ENCODE measurements around the gene KRTAP22-1. TPM values are rescaled to one million over a fixed set of nuclear protein-coding genes. Genes with fewer than 3 reads are reported as not detected.

KRTAP22-1 gene
- total and polyA plus RNA-seq, 7 donors, result not detected

- no peak for TF ChIP-seq CTCF (IDR thresholded peaks at IDR 0.05)
Measured at GRCh38 chr21:30598802-30599201, 2.1 kb upstream of the KRTAP22-1 start, which contains the start of gene KRTAP6-2. Gene KRTAP6-2, minus strand, starts transcription at chr21:30598902. Its CDS starts 28 bp downstream, at chr21:30598874.

GRCh38 chr21:30605968-30606367 is 5.1 kb downstream of the KRTAP22-1 start:
- 83 to 87% (median 86%) methylated on average over 2 of the region's 2 CpGs for WGBS, 3 donors
- Histone ChIP-seq H3K4me1 (no peaks in the 10 kb centered on the region), H3K27me3 (ENCODE audit: insufficient read depth in 3 of 3, low read length in 2 of 3) (no peaks in the 10 kb centered on the region), H3K9me3 (no peaks in the 10 kb centered on the region), H3K27ac (no peak overlapping the region), H3K4me3 (no peak overlapping the region), H3K36me3 (ENCODE audit: insufficient read depth in 1 of 2, low read depth in 1 of 2) (no peaks in the 10 kb centered on the region)
- DNase-seq (no peak), ATAC-seq (no peak)
- intact Hi-C loops (cut with DNase I), result no loop called here
- TF ChIP-seq CTCF (IDR thresholded peaks at IDR 0.05), result no peak

More at GRCh38 chr21:30598802-30599201, 2.1 kb upstream of the KRTAP22-1 start, which contains the start of gene KRTAP6-2:
- WGBS, 3 donors, result 93 to 95% (median 95%) methylated on average over 6 of the region's 6 CpGs
- intact Hi-C loops (cut with DNase I), result no loop called here
- Histone ChIP-seq H3K27ac (no peak within 1 kb of the TSS), H3K4me3 (no peak within 1 kb of the TSS), H3K9me3 (no peaks in the 10 kb centered on the region), H3K36me3 (ENCODE audit: insufficient read depth in 1 of 2, low read depth in 1 of 2) (no peaks in the 10 kb centered on the region), H3K27me3 (ENCODE audit: insufficient read depth in 3 of 3, low read length in 2 of 3) (no peaks in the 10 kb centered on the region), H3K4me1 (no peaks in the 10 kb centered on the region)
- DNase-seq, result no peak
- ATAC-seq, result no peak

GRCh38 chr21:30612132-30612531 is 11.2 kb downstream of the KRTAP22-1 start:
- intact Hi-C loops (cut with DNase I), result no loop called here

GRCh38 chr21:30613836-30614235 is 12.9 kb downstream of the KRTAP22-1 start, which contains the start of gene KRTAP6-1:
Gene KRTAP6-1, minus strand, starts transcription at chr21:30613930. Its CDS starts 26 bp downstream, at chr21:30613904.
- DNase-seq (no peak), ATAC-seq (no peak)
- TF ChIP-seq CTCF (IDR thresholded peaks at IDR 0.05), result no peak
- WGBS, 3 donors, result 72 to 75% (median 73%) methylated on average over 2 of the region's 2 CpGs
- Histone ChIP-seq H3K27ac (no peak within 1 kb of the TSS), H3K27me3 (ENCODE audit: insufficient read depth in 3 of 3, low read length in 2 of 3) (no peaks in the 10 kb centered on the region), H3K36me3 (ENCODE audit: insufficient read depth in 1 of 2, low read depth in 1 of 2) (no peaks in the 10 kb centered on the region), H3K9me3 (no peaks in the 10 kb centered on the region), H3K4me1 (no peaks in the 10 kb centered on the region), H3K4me3 (no peak within 1 kb of the TSS)
- intact Hi-C loops (cut with DNase I), result no loop called here

More at GRCh38 chr21:30612132-30612531, 11.2 kb downstream of the KRTAP22-1 start:
- no peaks in the 10 kb centered on the region for H3K27me3 ChIP-seq (ENCODE audit: insufficient read depth in 3 of 3, low read length in 2 of 3)
- ATAC-seq (no peak), DNase-seq (no peak)
- TF ChIP-seq CTCF (IDR thresholded peaks at IDR 0.05), result no peak
- H3K36me3 ChIP-seq (ENCODE audit: insufficient read depth in 1 of 2, low read depth in 1 of 2), result no peaks in the 10 kb centered on the region
- H3K9me3 ChIP-seq, result no peaks in the 10 kb centered on the region
- H3K4me1 ChIP-seq, result no peaks in the 10 kb centered on the region
- no peak overlapping the region for H3K27ac ChIP-seq
- WGBS, 3 donors, result 83 to 92% (median 87%) methylated on average over 2 of the region's 2 CpGs
- no peak overlapping the region for H3K4me3 ChIP-seq

- H3K27ac ChIP-seq, result no peak overlapping the region
- H3K27me3 ChIP-seq (ENCODE audit: insufficient read depth in 3 of 3, low read length in 2 of 3), result no peaks in the 10 kb centered on the region
- ATAC-seq (no peak), DNase-seq (no peak)
- intact Hi-C loops (cut with DNase I), result no loop called here
- no peaks in the 10 kb centered on the region for H3K36me3 ChIP-seq (ENCODE audit: insufficient read depth in 1 of 2, low read depth in 1 of 2)
- TF ChIP-seq CTCF (IDR thresholded peaks at IDR 0.05), result no peak
- no peaks in the 10 kb centered on the region for H3K9me3 ChIP-seq
- H3K4me1 ChIP-seq, result no peaks in the 10 kb centered on the region
- H3K4me3 ChIP-seq, result no peak overlapping the region
Measured at GRCh38 chr21:30615199-30615598, 14.3 kb downstream of the KRTAP22-1 start.

Data from psoas muscle (tissue), 8 donors.